Stimulated activated CD8-positive, alpha-beta memory T cell treated with anti-CD3 and anti-CD28 coated beads, Interleukin-7, amount 100 ng/mL, for 48 hours (primary cell): ENCODE data around the gene SNRK.

Experiments
- DNase-seq, 2 donors: peaks; one replicate each; pipeline ENCODE4 v3.0.0-alpha.2; 2020; ENCODE audit warnings: low read depth in 1 of 2; ENCODE audit errors: extremely low read depth in 1 of 2

SNRK gene

DNA sequence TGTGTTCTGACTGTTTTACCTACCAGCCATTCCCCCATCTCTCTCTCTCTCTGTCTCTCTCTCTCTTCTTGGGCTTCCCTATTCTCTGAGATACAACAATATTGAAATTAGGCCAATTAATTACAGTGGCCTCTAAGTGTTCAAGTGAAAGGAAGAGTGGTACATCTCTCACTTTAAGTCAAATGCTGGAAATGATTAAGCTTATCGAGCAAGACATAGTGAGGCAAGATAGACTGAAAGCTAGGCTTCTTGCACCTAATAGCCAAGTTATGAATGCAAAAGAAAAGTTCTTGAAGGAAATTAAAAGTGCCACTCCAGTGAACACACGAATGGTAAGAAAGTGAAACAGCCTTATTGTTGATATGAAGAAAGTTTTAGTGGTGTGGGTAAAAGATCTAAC is 21.3 kb downstream of the SNRK start:
- DNase-seq = no peak

DNA sequence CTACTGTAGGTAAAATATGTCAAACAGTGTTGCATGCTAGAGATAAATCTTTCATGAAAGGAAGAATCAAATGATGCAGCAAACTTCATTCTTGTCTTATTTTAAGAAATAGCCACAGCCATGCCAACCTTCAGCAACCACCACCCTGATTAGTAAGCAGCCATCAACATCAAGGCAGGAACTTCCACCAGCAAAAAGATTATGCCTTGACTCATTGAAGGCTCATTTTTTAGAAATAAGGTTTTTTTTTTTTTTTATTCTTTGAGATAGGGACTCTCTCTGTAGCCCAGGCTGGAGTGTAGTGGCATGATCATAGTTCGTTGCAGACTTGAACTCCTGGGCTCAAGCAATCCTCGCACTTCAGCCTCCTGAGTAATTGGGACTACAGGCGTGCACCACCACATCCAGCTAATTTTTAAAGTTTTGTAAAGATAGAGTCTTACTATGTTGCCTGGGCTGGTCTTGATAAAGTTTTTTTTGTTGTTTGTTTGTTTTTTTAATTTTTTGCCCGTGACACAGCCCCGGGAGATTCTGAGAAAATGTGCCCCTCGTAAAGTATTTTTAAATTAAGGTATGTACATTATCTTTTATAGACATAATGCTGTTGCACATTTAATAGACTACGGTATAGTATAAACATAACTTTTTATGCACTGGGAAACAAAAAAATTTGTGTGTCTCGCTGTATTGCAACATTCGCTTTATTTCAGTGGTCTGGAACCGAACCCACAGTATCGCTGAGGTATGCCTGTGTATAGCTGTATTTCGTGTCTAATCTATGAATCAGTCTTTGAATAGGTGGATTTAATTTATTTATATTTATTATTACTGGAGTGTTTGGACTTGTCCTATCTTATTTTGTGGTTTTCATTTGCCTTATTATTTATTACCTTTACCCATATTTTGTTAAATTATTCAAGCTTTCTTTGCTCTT is 23.3 kb downstream of the SNRK start:
- DNase-seq = no peak

DNA sequence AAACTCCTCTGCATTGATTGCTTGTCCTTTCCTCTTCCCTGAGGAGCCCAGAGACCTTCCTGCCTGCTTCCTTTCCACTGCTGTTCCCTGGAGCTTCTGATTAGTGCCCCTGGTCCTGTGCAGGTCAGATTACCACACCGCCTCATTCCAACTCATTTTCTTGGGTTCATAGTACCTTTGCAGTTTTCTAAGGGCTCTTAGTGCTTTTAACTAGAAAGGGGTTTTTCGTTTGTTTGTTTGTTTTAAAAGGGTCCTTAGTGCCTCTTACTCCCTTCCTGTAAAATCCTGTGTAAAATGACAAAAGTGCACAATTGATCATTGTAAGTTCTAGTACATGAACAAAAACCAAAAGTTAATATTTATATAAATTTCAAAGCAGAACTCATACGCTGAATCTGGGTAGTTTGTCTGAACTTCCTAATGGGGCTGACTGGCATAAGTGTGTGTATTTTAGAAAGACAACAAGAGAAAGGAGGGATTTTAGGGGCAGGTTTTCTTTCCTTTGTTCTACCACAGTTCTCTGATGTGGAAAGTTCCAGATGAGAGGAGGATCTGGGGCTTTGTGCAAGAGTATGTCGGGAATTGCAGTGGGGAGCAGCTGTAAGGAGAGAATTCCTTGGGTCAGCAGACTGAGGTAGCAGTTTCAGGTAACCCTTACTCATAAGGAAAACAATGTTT is 30.6 kb downstream of the SNRK start:
- no peak for DNase-seq

DNA sequence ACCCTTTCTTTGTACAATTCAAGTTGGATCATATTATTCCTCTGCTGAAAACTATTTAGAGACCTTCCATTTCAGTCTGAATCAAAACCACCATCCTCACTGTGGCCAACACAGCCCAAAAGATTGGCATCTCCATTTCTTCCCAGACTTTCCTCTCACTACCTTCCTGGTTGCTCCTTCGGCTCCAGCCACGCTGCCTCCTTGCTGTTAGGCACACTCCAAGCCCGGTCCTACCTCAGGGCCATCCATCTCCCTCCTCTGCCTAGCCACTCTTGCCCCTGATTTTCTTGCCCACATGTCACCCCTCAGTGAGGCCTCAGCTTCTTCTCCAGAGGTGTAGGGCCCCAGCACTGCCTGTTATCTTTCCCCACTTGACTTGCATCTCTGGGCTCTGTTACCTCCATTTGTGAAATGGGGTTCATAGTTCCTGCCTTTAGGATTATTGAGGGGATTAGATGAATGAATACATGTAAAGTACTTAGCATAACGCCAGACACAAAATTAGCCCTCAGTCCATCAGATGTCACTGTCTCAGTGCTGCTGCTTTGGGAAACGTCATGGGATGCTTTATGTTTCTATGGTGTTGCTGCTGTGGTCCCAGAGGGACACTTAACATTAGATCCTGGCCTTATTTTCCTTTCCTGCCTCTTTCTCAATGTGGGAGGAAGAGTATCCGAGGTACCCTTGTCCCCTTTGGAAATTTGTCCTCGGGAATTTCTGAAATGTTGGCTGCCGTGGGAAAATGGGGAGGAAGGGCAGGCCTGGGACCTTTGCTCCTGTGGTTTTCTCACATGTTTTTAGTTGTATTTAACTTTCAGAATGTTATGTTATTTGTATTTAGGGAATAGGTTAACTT is 31.3 kb downstream of the SNRK start:
- DNase-seq = no peak

DNA sequence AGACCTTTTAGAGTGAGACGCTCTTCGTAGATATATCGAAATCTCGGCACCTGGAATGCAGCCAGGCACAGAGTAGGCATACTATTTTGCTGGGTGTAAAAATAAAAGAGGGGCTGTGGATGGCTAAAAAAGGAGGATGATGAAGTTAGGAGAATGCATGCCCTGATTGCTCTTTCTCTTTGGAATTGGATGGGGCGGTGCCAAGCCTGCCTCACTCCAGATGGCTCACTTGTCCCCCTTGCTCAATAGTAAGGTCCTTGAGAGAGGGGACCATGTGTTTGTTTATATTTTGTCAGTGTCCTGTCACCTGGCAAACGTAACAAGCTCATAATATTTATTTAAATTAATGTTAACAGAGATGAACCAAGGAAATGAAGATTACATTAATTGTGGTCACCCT is 33.0 kb downstream of the SNRK start:
- DNase-seq = no peak

DNA sequence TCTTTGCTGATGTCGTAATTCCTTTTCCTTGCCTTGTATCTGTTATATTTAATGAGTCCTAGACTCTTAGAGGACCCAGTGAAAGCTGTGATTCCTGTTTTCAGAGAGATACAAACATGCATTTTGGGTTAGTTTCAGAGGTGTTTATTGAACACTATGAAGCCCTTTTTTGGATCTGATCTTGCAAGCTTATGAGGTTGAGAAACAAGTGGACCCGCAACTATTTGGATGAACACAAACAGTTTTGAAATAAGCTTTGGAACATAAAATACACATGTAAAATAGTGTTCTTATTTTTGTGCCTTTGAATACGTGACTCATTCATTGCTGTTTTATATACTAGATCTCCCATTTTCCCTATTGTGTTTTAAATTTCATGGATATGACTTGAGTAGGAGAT is 33.5 kb downstream of the SNRK start:
- no peak for DNase-seq

DNA sequence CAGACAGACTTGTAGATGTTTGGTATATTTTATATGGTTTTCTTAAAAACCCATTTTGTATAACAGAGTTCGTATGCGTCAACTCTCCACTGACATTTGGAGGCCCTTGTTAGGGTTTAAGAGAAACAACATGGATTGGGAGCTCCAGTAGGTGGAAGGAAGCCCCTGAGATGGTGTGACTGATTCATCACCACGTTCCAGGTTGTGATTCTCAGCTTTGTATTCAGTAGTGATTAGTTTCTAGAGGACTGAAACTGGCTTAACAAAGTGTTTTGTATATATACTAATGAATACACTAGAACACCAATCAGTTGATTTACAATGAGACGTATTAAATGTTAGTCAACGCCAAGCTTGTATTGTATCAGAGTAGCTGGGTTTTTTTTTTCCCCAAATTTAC is 33.9 kb downstream of the SNRK start:
- DNase-seq = no peak

DNA sequence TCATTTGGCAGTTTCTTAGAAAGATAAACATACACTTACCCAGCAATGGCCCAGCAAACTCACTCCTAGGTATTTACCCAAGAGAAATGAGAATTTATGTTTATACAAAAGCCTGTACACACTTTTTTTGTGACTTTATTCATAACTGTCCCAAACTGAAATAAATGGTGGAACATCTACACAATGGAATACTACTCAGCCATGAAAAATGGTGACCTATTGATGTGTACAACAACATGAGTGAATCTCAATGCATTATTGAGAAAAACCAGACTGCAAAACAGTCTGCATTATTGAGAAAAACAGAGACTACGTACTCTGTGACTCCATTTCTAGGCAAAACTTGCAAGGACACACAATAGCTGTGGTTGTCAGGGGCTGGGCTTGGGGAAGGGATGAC is 37.2 kb downstream of the SNRK start:
- DNase-seq = no peak

DNA sequence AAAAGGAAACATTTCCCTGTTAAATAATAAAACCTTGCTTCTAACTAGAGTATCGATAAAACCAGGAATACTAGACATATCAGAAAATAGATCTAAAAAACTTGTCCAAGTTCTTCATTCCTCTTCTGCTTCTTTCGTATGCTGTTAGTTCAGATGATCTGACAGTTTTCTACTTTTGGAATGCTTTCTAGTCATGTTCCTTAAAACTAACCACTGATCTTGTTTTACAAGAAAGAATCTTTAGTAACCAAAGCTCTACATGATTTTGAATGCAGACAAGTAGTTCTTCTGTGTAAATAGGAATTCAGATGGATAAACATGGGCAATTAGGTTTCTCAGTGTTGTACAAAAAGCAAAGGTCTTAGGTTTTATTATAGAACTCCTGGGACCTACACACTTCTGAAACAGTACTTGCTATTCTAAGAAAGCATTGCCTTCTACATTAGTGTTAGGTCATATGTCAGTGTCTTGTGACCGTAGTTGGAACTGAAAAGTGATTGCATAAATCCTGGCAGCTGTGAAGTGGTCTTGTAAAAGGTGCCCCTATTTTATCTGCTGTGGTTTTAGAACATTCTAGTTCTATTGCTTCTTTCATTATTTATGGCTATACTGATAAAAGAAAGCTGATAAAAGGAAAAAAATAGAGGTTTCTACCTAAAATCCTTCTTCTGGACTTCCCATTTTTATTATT is 40.7 kb downstream of the SNRK start:
- DNase-seq = no peak

DNA sequence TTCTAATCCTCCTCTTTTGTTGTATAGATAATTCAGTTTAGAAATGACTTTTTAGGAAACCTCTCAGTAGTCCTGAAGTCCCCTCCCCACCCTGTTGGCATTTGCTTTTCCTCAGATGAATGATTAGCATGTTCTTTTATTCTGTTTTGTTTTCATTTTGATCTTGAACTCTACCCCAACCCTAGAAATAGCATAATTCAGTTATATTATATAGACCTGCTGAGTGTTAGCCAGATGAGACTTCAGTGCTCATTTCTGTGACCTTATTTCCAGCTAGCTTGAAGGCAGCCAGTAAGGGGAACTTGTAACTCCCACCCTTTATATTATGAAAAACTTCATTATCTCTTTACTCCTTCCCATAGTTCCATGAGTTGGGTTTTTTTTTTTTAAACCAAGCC is 41.2 kb downstream of the SNRK start:
- DNase-seq = no peak

DNA sequence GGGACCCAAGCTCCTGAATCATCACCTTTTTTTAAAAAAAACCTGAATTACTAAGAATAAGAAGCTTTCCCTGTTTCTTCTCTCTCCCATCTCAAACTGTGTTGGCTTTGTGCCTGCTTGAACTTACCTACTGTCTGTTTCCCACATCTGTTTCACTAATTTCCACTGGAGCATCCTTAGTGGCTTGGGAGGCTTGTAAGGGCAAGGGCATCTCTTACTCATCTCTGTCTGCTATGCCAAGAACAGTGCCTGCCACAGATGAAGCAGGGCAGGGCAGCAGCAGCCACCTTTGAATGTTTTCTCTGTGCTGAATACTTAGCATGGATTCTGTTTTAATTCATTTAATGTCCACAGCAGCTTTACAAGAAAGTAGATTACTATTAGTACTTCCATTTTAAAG is 42.3 kb downstream of the SNRK start:
- no peak for DNase-seq

DNA sequence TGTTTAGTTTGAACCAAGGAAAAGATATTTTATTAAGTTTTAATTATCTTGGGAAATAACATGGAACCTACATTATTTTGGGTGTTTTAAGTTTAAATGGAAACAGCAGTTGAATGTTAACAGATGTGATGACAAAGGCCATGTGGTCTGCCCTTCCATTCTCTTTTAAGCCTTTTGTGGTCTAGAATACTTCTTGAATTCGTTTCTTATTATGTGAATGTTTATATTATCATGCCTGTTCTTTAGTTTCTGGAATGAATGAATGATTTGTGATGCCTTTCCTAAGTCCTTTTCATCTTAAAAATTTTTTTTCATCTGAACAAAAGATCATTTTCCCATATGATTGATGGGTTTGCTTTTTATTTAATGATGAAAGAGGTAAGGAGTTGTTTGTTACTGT is 44.6 kb downstream of the SNRK start:
- no peak for DNase-seq

DNA sequence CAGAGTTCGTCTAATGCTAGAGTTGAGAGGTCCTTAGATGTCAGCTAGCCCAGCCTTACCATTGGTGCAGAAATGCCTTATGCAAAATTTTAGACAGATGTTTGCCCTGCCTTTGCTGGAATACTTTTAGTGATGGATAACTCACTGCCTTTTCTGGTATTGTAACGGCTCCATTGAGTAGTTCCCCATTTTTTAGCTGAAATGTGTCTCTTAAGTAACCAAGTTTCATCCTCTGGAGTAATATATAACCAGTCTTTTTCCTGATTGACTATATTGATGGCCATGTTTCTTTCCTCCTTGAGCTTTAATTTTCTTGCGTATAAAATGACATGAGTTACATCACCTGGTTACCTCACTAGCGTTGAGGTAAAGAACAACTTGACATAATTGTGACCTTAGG is 45.0 kb downstream of the SNRK start:
- no peak for DNase-seq

DNA sequence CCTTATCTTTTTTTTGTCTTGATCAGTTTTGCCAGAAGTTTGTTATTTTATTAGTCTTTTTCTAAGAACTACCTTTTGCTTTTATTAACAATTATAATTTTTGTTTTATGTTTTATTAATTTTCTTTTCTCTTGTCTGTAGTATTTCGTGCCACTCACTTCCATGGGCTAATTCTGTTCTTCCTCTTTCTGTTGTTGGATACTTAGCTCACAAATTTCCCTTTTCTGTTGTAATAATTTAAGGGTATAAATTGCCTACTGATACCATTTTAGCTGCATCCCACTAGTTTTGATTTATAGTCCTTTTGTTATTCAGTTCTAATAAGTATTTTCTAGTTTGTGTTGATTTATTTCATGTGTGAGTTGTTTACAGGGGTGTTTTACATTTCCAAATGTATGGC is 48.6 kb downstream of the SNRK start:
- DNase-seq = no peak

DNA sequence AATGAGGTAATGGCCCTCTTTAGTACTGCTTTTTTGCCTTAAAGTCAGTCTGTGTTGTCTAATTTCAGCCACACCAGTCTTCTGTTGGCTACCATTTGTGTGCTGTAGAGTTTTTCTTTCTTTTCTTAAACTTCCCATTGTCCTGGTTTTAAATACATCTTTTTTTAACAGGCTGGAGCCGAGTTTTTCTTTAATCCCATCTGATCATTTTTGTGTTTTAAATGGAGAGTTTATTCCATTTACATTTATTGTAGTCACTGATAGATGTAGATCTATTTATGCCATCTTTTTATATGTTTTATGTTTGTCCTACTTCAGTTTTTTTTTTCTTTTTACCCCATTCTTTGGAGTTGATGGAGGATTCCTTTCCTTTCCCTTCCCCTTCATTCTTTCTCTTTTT is 49.5 kb downstream of the SNRK start:
- DNase-seq = no peak

DNA sequence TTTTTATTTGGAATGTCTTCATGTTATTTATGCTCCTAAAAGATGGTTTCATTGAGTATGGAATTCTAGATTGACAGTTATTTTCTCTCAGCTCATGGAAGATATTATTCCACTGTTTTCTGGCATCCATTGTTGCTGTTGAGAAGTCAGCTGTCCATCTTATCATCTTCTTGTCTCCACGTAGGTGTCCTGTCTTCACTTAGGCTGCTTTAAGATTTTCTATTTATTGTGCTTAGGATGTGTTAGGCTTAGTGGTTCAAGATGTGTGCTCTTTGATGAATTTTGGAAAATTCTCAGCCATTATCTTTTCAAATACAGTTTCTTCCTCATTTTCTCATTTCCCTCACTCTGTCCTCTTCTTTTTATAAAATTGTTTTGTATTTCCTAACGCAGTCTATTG is 52.0 kb downstream of the SNRK start:
- no peak for DNase-seq

DNA sequence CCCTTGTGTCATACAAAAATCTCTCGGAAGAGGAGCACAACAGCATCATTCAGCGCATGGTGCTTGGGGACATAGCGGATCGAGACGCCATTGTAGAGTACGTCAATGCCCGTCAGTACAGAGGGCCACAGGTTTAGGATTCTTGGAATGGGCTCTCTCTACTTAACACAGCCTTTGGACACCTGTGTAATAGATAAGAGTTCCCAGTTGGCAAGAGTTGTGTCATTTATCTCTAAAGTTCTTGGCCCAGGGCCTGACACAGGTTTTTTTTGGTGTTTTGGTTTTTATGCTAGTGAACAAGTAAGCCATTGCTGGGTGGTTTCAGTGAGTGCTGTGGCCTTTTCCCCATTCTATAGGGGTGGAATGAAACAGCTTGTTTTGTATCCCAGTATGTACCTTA is 54.1 kb downstream of the SNRK start:
- DNase-seq = no peak

DNA sequence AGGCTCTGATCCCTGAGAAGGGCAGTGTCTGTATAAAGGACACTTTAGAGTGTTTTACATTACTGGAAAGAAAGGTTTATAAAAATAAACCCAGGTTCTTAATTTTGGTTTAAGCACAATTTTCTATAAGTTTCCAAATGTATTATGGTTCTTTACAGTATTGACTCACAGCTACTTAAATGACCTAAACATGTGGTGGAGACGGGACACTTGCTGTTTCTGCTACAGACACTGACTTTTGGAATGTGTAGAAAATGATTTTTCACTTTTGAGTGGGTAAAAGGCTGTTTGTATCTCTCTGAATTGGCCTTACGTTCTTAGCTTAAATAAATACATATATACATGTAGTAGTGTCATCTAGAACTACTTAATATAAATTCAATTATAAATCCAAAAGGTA is 55.4 kb downstream of the SNRK start:
- DNase-seq = no peak

DNA sequence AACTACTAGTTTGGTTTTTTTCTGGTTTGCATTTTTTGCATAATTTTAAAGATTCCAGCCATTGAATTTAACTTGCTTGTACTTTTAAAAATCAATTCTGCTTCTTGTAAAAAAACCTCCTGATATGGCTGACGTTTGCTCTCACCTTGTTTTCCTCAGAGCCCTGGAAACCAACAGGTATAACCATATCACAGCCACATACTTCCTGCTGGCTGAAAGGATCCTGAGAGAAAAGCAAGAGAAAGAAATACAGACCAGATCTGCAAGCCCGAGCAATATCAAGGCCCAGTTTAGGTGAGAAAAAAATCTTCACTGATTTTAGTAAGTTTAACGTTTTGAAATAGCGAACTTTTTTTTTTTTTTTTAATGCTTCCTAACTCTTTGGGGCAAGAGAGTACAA is 56.8 kb downstream of the SNRK start:
- no peak for DNase-seq

DNA sequence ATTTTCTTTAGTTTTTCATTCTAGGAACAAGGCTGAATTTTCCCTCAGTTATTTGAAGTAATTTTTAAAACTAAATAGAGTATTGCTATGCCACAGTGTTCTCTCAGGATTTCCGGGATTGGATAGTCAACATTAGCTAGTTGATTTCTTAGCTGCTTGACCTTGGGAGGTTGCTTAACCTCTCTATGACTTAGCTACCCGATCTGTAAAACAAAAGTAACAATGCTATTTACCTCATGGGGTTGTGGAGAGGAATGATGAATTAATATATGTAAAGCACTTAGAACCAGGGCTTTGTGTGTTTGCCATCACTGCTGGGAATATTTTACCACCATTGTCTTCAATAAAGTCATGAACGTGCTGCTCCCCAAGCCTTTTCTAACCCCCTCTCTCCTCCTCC is 57.5 kb downstream of the SNRK start:
- no peak for DNase-seq

DNA sequence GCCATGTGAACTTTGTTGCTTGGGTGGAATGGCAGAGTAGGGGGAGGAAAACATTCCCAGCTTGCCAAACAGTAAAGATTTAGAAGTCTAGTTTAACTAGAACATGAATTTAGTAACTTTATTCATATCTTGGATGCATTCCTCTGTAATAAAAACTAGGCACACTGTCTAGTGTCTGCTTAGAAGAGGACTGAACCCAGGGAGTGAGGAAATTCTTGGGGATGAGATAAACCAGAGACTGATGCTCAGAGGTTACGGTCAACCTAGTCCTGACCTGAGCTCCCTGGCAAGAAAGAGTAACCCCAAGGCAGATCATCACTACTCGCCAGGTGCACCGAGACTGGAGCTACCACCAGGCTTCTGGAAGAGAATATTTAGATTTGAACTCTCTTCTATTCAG is 58.2 kb downstream of the SNRK start:
- DNase-seq = no peak
